Cardiac fibroblast (primary cell): ENCODE results near the gene GLOD5.
"Not testable (repeated sequence)": the region's sequence is repeated elsewhere in the genome, so short reads cannot be mapped to it uniquely, and the experiment has no call there.

ENCODE experiments used
- DNase-seq, 2 donors: peaks; one replicate each; pipeline versions ENCODE4 v3.0.0 to v3.0.0-alpha.2; 2010; ENCODE audit warnings: low read depth in 2 of 2
- H3K4me3 ChIP-seq, 2 donors: replicated peaks in 1 of 2; 1 replicate in 1 of 2; 2 replicates in 1 of 2; pipeline ENCODE4 v1.5.1; 2011; ENCODE audit warnings: low read depth in 2 of 2, low read length in 2 of 2, mild to moderate bottlenecking in 2 of 2, moderate library complexity in 1 of 2
- CTCF ChIP-seq: IDR thresholded peaks from one replicate; pipeline ENCODE4 v1.5.1; 2011; ENCODE audit warnings: low read depth, mild to moderate bottlenecking, low read length, inconsistent platforms

GLOD5 gene

GRCh38 chrX:48814722-48815121 is 53.2 kb downstream of the GLOD5 start:
- DNase-seq, result no peak
- no peak overlapping the region for H3K4me3 ChIP-seq
- TF ChIP-seq CTCF, result no peak

GRCh38 chrX:48815266-48815665 is 53.7 kb downstream of the GLOD5 start:
- H3K4me3 ChIP-seq, result no peak overlapping the region
- DNase-seq, result no peak
- TF ChIP-seq CTCF, result no peak

- H3K4me3 ChIP-seq, result no peak overlapping the region
- no peak for TF ChIP-seq CTCF
- DNase-seq, result no peak
Observed at GRCh38 chrX:48816014-48816810, 54.7 kb downstream of the GLOD5 start.

GRCh38 chrX:48818098-48818497 is 56.6 kb downstream of the GLOD5 start:
- DNase-seq, result no peak
- TF ChIP-seq CTCF, result no peak
- H3K4me3 ChIP-seq, result no peak overlapping the region

GRCh38 chrX:48818866-48819265 is 57.3 kb downstream of the GLOD5 start:
- H3K4me3 ChIP-seq, result no peak overlapping the region
- no peak for DNase-seq
- TF ChIP-seq CTCF, result no peak

- DNase-seq, H3K4me3 ChIP-seq: not testable (repeated sequence)
Observed at GRCh38 chrX:48819394-48819793, 57.8 kb downstream of the GLOD5 start.

GRCh38 chrX:48823053-48823452 is 61.5 kb downstream of the GLOD5 start:
- DNase-seq, result no peak
- TF ChIP-seq CTCF, result no peak
- H3K4me3 ChIP-seq, result no peak overlapping the region
